NCI-H2196 (cell line): Measurements from ENCODE around the gene TMEM150B.
A peak's percentile ranks its signal among the peaks of the same experiment; 100 is the strongest.

ENCODE experiments used
- DNase-seq: peaks from one replicate; lab custom pipeline; 2025; ENCODE audit not compliant: unreplicated experiment; lab: John Stamatoyannopoulos, UW

Gene TMEM150B

DNA sequence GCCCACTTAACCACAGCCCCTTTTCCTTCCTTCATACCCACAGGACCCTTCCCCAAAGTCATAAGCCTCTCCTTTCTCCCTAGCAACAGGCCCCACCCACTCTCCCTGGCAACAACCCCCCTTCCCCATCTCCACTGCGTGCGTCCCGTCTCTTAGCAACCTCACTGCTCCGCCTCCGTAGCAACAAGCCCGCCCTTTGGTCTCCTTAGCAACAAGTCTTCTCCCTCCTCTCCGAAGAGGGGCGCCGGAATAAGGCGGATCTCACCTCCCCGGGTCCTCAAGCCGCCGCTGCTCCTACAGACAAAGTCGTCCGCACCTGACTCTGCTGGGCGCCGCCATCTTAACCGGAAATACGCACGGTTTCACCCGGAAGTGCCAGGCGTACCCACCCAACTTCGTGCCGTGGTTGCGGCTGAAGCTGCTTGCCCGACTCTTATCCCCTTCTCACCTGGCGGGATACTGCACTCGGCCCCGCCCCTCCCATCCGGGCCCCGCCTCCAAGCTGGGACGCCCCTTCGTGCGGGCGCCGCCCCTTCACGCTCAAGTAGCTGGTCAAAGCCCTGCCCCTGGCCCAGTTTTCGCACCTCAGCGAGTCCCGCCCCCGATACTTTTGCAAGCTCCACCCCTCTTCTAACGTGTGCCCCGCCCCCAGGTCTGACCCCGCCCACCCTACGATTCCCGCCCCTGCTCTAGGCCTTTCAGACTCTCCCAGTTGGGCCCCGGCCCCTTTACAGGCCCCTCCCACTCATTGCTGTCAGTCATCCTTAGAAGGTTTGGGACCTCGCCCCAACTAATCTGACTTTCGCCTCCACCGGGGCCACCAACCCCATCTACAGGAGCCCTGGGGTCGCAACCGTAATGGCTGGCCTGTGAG is 45.1 kb downstream of the TMEM150B start, which contains the start of gene HSPBP1:
Gene HSPBP1, minus strand, starts transcription at position 341 of the 874 bp plus-strand sequence. CDS start 502 bp downstream, outside the sequence.
- peak; percentile 94 for DNase-seq

DNA sequence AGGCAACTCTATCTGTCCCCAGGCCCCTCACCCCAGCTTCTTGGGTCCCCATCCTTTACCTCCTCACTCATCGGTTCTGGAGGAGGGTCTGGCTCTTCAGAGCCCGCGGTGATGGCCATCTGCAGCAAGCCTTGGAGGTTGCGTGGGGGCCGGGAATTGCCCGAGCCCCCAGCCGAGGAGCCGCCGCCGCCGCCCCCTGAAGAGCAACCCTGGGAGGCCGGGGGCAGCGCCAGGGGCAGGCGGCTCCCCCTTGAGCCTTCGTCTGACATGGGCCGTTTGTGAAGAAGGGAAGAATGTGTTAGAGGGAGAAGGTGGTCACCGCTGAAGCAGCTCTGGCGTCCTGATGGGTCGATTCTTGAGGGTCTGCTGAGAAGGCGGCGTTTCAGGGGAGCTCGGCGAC is 45.8 kb downstream of the TMEM150B start:
- DNase-seq, result no peak

DNA sequence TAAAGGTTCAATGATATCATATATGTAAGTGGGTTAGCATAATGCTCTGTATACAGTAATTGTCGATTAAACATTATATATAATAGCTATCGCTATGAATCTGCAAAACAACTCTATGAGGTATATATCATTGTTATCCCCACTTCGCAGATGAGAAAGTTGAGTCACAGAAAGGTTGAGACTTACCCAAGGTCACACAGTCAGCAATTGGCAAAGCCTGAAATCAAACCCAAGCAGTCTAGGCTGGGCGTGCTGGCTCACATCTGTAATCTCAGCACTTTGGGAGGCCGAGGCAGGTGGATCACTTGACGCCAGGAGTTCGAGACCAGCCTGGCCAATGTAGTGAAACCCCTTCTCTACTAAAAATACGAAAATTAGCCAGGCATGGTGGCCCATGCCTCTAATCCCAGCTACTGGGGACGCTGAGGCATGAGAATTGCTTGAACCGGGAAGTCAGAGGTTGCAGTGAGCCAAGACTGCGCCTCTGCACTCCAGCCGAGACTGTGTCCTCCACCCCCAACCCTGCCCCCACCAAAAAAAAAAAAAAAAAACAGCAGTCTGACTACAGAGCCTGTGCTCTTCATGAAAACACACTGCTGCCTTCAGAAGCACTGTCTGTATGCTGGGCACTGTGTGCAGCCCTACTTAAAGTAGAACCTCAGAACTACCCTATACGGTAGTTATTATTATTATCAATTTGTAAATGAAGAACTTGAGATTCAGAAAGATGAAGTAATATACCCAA is 46.6 kb downstream of the TMEM150B start:
- no peak for DNase-seq

DNA sequence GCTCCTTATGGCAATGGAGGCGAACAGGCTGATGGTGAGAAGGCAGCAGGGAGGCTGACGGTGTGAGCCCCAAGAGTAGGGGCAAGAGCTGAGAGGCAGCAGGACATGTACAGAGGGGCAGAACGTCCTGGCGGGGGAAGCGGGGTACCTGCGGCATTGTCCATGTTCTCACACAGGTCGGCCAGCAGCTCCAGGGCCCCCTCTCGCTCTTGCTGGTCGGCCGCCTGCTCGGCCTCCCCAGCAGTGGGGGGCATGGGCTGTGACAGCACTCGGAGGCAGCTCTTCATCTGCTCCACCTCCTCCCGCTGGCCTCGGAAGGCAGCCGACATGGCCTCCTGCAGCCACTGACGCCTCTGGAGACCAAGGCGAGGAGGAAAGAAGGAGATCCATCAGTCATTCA is 47.6 kb downstream of the TMEM150B start:
- DNase-seq, result no peak

DNA sequence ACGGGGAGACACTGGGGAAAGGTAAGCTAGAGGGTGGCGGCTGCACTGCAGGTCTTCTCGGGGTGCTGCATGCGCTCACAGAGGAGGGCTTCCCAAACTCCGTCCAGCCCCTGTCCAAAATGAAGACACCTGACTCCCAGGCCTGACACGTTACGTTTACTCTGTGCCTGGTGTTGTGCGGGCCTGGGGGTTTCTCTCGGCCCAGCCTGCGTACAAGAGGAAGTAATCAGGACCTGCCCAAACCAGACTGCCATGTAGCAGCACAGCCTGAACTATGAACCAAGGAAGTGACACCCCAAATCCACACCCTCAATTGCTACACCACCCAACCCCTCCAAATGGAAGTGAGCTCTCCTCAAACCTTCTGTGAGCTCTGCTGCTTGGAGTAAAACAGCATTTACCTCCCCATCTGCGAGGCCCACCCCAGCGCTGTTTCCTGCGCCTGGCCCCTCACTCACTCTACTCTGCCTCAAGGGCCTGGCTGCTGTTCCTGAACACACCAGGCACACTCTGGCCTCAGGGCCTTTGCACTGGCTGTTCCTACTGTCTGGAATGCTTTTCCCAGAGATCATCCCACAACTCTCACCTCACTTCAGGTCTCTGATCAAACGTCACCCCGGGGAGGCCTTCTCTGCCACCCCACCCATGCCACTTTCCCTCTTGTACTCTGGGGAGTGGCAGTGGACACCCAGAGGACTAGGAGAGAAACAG is 48.3 kb downstream of the TMEM150B start:
- no peak for DNase-seq

DNA sequence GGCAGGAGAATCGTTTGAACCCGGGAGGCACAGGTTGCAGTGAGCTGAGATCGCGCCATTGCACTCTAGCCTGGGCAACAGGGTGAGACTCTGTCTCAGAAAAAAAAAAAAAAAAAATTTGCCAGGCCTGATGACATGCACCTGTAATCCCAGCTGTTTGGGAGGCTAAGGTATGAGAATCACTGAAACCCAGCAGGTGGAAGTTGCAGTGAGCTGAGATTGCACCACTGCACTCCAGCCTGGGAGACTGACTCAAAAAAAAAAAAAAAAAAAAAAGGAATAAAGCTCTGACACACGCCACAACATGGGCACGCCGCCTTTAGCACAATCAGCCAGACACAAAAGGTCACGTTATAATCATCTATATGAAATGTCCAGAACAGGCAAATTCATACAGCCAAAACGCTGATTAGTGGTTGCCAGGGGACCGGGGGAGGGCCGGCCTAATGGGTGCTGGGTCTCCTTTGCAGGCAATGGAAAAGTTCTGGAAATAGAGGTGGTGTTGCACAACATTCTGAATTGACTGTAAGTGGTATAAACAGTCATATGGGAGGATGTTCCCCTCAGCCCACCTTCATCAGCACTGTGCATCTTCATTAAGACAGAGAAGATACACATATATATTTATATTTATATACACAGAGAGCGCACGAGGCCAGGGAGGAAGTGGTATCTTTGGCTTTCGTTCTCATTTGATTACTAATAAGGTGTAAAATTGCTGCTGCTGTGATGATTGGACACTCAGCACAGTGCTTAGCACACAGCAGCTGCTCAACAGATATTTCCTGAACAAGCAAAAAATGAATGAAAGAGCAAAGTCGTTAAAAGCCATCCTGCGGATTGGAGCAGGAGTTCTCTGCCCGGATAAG is 49.1 kb downstream of the TMEM150B start:
- peak; percentile 66 for DNase-seq

DNA sequence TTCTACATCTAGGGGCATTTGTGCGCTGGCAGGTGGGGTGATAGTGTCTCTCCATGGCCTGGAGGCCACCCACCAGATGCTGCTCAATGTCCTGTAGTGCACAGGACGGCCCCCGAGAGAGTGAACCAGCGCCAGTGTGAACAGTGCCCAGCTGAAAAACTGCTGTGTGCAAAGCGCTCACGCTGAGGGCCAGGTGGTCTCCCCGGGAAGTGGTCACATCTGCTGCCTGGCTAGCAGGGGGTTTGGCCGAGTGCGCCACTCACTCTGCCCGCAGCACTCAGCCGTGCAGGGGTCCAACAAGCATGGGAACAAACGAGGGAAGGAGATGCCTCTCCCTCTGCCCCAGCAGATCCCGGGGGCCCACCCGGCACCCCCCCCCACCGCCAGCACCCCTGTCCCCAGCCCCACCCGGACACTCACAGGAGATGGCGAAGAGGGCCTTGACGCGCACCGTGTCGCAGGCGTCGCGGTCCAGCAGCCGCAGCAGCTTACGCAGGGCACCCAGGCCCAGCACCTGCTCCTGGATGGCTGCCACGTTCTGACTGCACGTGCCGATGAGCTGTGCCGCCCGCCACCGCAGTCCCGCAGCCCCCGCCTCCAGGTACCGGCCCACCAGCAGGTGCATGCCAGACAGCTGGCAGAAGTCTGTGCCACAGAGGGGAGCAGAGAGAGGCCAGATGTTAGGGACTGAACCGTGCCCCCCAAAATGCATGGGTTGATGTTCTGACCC is 51.0 kb downstream of the TMEM150B start:
- peak; percentile 91 for DNase-seq

DNA sequence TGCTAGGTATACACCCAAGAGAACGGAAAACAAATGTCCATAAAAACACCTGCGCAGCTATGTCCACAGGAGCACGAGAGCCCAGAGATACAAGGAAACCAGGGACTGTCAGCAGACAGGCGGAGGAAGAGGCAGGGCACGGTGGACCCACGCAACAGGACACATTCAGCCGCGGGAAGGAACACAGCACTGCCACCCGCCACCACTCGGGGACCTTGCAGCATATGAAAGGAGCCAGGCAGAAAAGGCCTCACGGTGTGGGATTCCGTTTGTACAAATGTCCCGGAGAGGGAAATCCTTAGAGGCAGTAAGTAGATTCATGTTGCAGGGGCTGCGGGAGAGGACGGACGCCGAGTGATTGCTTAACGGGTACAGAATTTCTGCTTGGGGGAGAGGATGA is 53.0 kb downstream of the TMEM150B start:
- DNase-seq, result no peak

DNA sequence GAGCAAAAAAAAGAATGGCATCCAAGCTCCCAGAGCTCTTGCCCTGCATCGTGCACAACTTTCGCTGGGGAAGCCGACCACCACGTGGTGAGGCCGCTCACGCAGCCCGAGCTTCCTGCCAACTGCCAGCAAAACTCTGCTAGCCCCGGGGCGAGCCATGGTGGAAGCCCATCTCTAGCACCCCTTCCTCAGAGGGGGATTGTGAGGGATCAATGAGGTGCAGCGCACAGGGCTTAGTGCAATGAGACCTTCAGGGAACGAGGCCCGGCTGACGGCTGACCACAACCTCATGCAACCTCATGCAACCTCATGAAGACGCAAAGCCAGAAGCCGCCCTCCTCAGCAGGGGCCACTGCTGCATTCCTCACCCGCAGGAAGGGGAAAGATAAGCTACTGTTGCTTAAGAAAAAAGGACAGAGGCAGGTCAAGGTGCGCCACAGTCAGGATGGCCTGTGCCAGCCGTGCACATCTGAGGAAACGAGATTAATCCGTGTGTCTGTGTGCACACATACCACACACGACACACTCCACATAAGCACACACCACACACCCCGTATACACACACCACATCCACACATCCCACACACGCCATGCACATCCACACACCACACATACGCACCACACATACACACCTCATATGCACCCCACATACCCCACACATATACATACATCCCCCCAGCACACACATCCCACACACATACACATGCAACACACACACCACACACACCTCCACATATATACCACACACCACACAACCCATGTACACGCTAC is 54.8 kb downstream of the TMEM150B start:
- no peak for DNase-seq

DNA sequence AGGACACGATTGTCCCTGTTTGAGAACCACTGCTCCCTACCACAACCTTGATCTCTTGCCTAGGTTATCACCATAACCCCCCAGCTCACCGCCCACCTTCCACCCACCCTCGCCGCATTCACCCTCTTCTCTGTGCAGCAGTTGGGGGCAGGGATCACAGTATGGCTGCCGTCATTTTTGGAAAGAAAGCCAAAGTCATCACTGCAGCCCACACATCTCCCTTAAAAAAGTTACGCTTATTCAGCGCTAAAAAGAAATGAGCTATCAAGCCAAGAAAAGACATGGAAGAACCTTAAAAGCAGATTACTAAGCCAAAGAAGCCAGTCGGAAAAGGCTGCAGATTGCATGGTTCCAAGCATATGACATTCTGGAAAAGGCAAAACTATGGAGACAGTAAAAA is 55.8 kb downstream of the TMEM150B start:
- DNase-seq, result no peak

DNA sequence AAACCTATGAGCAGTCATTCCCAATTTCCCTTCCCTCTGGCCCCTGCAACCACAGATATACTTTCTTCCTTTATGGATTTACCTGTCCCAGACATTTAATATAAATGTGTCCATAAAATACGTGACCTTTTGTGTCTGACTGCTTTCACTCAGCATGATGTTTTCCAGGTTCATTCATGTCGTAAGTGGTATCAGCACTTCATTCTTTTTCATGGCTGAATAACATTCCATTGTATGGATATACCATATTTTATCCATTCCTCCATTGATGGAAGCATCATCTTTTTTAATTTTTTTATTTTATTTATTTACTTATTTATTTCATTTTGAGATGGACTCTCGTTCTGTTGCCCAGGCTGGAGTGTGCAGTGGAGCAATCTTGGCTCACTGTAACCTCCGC is 58.3 kb downstream of the TMEM150B start:
- no peak for DNase-seq

DNA sequence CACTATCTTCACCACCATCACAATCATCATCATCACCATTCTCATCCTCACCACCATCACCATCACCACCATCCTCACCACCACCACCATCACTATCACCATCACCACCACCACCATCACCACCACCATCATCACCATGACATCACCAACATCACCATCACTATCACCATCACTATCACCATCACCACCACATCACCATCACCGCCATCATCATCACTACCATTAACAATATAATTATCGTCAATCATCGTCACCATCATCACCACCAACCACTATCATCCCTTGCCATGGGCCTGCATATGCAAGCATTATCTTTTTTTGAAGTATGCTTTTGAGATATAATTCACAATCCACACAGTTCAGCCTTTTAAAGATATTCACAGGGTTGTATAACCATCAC is 58.7 kb downstream of the TMEM150B start:
- no peak for DNase-seq

DNA sequence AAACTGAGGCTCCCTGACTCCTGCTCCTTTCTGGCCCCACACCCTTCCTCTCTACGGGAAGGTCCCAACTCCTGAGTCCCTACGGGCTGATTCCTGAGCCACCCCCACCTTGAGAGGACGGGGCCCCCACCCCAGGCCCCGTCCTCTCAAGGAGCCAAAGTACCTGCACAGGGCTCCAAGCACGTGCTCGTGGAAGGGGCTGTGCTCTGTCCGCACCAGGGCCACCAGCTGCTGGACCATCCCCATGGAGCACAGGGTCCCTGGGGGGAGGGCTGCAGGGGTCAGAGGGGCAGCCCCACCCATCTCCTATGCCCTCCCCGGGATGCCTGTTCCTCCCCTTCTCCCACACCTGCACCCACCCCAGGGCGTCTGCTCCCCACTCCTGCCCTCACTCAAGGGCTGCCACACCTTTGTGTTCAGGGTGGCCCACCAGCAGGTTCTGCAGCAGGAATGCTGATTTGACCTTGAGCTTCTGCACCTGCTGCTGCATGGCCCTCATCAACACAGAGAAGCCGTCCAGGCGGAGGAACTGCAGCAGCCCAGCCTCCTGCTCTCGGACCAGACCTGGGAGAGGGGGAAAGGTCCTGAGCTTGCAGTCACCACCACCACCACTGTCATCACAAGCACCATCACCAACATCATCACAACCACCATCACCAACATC is 59.3 kb downstream of the TMEM150B start:
- DNase-seq, result no peak

DNA sequence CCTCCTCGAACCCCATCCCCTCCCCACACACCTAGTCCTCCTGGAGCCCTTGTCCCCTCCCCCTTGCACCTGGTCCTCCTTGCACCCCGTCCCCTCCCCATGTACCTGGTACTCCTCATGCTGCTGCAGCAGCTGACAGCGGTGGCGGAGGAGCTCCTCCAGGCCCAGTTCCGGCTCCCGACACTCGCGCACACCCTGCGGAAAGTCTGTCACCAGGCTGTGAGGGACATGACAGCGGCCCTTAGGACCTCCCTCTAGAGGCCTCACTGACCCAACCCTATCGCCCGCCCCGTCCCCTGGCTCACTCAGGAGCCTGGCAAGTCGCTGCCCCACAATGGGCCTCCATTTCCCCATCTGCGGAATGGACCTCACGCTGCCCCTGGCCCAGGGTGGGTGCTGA is 60.0 kb downstream of the TMEM150B start:
- DNase-seq, result no peak

DNA sequence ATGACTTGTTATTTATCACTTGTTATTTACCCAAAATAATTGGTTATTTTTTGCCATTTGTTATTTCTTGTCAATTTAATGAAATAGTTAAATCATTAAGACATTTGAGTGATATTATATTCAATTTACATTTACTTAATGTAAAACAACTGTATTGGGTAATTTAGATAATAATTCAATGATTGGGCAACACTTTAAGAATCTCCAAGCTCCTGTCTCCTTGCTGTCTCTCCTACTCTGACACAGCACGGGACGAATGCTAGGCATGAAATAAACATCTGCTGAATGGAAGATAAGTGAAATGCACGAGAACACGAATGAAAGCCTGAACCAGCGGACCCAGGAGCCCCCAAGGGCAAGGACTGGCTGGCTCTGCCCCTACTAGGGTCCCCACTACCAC is 60.6 kb downstream of the TMEM150B start:
- no peak for DNase-seq
